Stimulated activated CD4-positive, alpha-beta T cell treated with anti-CD3 and anti-CD28 coated beads, Interleukin-15, amount 100 ng/mL, for 48 hours (primary cell): ENCODE results near the gene PALM3.
A peak's percentile ranks its signal among the peaks of the same experiment; 100 is the strongest.
"Not testable (repeated sequence)": the region's sequence is repeated elsewhere in the genome, so short reads cannot be mapped to it uniquely, and the experiment has no call there.

ENCODE experiments used
- DNase-seq, 2 donors: peaks; one replicate each; pipeline ENCODE4 v3.0.0-alpha.2; 2020; ENCODE audit warnings: low read depth in 2 of 2

The PALM3 gene

DNA sequence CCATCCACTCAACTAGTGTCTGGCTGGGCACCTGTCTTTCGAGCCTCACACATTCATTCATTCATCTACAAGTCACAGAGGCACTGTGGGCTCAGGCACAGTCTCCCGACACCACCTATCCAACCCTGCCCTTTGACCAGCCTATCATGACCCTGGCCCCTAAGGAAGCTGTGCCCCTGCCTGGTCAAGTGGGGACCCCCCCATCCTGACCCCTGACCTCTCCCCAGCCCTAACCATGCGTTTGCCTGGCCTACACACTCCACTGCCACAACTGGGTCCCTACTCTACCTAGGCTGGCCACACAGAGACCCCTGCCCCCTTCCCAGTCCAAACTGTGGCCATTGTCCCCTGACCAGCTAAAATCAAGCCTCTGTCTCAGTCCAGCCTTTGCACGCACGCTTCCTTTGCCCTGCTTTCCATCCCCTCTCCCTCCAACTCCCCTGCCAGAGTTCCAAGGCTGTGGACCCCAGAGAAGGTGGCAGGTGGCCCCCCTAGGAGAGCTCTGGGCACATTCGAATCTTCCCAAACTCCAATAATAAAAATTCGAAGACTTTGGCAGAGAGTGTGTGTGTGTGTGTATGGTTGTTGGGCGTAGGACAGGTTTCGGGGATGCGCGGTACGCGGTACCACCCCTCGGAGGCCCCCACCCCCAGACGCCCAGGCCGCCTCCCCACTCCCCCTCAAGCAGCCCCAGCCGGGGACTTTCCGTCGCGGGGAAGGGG, 30.7 kb downstream of the PALM3 start:
- no peak for DNase-seq

DNA sequence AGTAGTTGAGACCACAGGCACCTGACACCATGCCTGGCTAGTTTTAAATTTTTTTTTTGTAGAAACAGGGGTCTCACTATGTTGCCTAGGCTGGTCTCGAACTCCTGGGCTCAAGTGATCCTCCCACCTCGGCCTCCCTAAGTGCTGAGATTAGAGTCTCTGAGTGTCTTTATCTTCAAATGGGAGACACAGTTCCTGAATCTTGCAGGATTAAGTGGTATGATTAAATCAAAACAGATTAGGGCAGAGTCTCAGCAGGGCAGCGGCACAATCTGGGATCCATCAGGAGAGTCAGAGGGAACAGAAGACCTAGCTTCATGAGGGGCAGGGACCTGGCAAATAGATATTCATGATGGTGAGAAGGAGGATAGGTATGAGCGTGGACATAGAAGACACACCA, 33.0 kb downstream of the PALM3 start:
- DNase-seq: no peak

DNA sequence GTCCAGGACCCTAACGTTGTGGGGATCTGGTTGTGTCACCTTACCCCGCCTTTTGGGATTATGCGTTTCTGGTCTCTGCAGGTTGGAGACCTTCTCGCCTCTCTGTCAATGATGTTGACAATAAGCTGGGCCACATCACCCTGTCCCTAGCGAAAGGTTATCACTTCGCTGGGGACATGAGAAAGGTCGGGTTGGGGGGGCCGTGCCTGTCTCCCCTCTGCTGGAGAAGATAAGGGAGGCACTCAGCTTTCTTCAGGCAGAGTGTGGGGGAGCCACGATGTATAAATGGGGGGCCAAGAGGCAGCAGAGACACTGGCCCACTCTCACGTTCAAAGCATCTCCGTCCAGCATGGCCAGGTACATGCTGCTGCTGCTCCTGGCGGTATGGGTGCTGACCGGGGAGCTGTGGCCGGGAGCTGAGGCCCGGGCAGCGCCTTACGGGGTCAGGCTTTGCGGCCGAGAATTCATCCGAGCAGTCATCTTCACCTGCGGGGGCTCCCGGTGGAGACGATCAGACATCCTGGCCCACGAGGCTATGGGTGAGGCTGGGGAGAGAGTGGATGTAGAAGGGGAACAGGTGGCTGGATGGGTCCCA, 33.9 kb downstream of the PALM3 start, which contains the start of gene RLN3:
RLN3 (plus strand) TSS at position 293 of the 595 bp plus-strand sequence; CDS start at position 350, 57 bp downstream.
- DNase-seq: no peak

DNA sequence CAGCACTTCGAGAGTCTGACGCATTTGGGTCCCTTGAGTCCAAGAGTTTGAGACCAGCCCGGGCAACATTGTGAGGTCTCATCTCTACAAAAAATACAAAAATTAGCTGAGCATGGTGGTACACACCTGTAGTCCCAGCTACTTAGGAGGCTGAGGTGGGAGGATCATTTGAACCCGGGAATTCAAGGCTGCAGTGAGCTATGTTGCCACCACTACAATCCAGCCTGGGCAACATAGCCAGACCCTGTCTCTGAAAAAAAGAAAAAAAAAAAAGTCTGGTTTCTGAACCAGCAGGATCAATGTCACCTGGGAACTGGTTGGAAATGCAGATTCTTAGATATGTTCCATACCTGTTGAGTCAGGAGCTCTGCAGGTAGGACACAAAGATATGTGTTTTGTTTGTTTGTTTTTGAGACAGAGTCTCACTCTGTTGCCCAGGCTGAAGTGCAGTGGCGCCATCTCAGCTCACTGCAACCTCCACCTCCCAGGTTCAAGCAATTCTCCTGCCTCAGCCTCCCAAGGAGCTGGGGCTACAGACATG, 35.2 kb downstream of the PALM3 start:
- not testable (repeated sequence) for DNase-seq

DNA sequence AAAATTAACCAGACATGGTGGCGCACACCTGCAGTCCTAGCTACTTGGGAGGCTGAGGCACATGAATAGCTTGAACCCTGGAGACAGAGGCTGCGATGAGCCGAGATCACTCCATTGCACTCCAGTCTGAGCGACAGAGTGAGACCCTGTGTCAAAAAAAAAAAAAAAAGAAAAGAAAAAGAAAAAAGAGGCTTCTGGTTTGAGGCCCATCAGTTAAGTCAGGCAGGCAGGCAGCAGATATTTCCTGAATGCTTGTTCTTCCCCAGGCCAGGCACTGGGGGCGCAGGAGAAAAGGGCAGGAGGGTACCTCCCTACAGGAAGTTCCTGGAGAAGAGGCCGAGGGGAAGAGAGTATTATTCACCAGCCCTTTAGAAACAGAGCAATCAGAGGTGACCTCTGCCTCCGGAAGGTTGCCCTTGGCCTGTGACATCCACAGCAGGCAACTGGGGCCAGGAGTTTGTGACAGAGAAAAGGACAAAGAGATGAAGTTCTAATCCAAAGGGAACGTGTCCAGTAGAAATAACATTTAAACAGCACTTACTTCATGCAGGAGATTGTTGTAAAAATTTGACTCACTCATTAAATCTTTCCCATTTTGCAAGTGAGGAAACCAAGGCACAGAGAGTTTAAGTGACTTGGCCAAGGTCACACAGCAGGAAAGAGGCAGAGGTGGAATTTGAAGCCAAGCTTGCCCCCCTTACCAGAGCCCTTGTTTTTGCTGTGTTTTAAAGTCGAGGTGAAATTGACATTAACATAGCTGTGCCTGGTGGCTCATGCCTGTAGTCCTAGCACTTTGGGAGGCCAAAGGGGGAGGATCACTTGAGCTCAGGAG, 38.3 kb downstream of the PALM3 start:
- DNase-seq: no peak

DNA sequence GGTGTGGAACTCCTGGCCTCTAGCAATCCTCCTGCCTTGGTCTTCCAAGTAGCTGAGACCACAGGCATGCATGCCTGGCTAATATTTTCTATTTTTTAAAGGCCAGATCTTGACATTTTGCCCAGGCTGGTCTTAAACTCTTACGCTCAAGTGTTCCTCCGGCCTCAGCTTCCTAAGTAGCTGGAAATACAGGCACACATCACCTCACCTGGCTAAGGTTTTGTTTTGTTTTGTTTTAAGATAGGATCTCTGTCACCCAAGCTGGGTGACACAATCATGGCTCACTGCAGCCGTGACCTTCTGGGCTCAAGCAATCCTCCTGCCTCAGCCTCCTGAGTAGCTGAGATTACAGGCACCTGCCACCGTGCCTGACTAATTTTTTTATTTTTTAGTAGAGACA, 39.4 kb downstream of the PALM3 start:
- DNase-seq: no peak

DNA sequence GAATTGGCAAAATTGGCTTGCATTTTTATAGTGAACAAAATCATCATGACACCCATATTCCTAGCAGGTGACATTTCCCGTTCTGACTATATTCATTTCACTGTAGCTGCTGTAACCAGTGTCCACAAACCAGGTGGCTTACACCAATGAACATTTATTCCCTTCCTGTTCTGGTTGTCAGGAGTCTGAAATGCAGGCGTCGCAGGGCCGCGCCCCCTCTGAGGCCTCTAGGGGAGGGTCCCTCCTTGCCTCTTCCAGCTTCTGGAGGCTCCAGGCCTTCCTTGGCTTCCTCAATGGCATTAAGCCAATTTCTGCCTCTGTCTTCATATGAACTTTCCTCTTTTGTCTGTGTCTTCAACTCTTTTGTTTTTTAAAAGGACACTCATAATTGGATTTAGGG, 40.4 kb downstream of the PALM3 start:
- no peak for DNase-seq

DNA sequence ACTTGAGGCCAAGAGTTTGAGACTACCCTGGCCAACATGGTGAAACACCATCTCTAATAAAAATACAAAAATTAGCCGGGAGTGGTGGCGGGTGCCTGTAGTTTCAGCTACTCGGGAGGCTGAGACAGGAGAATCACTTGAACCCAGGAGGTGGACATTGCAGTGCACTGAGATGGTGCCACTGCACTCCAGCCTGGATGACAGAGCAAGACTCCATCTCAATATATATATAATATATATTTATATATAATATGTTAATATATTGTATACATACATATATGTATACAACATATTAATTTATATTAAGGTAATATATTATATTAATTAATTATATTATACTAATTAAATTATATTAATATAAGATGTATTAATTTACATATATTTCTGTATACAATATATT, 42.1 kb downstream of the PALM3 start:
- DNase-seq: not testable (repeated sequence)

DNA sequence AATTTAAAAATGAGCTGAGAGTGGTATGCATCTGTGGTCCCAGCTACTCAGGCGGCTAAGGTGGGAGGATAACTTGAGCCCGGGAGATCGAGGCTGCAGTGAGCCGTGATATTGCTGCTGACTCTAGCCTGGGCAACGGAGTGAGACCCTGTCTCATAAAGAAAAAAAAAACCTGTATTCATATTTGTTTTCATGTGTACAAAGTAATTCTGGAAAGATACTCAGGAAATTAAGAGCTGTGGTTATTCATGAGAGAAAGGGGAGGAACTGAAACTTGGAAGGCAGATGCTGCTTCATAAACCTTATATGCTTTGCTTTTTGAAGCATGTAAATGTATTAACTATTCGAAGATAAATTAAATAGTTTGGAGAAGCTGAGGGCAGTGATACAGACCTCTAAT, 42.8 kb downstream of the PALM3 start:
- DNase-seq: no peak

DNA sequence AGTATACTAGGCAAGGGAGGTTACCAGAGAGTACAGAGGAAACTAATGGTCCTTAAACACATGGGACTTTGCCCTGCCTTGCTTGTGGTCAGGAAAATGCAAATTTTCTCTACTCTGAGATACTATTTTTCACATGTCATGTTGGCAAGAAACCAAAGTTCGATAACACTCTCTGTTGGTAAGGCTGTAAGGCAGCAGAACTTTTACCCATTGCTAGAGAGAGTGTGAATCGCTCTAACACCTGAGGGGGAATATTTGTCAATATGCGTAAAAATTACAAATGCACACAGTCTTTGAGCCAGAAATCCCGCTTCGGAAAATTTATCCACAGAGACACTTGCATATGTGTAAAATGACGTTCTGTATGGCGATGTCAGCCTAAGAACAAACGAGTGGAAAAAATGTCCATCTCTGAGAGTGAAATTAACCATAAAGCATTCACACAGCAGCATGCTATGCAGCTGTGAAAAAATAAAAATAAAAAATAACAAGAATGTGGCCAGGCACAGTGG, 46.3 kb downstream of the PALM3 start:
- no peak for DNase-seq

DNA sequence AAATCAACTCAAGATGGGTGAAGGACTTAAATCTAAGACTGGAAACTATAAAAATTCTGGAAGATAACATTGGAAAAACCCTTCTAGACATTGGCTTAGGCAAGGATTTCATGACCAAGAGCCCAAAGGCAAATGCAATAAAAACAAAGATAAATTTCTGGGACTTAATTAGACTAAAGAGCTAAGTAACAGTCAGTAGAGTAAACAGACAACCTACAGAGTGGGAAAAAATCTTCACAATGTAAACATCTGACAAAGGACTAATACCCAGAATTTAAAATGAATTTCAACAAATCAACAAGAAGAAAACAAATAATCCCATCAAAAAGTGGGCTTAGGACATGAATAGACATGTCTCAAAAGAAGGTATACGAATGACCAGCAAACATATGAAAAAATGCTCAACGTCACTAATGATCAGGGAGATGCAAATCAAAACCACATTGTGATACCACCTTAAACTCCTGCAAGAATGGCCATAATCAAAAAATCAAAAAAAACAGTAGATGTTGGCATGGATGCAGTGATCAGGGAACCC, 49.4 kb downstream of the PALM3 start:
- no peak for DNase-seq

DNA sequence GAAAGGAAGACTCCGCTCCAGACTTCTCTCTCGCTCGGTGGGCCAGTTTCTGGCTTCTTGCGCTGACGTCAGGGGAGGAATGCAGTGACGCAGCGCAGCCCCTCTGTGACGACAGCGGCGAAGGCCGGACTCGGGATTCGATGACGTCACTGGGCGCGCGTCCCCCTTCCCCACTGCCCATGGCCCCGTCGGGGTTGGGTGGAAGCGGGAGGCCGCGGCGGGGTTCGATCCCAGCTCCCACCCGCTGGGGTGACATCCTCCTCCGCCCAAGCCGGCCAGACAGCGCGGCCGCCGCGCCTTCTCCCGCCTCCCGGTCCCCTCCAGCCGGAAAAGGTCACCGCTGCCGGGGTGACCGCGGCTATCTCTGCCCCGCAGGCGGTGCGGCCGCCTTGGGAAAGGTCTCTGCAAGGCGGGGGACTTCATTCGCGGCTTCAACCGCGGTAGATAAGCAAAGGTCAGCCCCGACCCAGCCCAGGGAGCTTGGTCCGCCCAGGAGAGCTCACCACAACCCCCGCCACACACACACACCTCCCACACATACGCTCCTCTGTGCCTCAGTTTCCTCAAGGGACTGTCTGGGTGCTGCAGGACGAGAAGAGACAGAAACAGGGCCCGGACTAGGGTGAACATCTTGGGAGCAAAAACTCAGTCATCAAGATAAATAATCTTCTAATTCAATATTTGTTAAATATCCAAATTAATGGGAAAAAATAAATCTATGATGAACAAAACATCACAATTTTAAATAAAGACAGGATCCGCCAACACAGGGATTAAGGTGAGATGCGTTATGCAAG, 54.9 kb downstream of the PALM3 start:
- DNase-seq: no peak

DNA sequence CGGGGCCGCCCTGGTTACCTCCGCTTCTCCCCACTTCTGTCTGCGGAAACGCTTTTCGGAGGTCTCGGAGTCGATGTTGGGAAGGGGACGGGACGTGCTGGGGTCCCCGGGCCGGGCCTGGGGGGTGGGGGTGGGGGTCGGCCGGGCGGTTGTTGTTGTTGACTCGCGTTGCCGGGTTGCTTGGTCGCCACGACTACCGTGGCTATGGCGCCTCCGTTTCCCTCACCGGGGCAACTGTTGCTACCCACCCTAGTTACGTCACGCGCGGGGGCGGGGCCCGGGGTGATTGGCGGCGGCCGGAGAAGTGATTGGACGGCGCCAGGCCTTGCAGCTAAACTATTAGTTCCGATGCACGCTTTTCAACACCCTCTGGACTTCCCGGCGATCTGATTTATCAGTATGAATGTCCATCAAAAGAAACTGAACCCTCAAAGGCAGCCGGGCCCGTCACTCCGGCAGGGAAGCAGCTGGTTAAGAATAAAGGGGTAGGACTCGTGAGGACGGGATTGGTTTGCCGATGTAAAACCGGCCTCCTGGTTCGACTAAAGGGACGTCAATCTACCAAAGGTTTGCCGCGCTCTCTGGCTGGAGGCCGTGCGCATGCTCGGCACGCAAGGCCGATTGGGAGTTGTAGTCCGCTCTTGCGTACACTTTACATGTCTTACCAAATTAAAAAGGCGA, 55.7 kb downstream of the PALM3 start, which contains the start of gene RFX1:
RFX1 (minus strand) TSS at position 236 of the 681 bp plus-strand sequence. CDS start 12,477 bp downstream, outside the sequence.
- peak; percentile 99 to 100 for DNase-seq

DNA sequence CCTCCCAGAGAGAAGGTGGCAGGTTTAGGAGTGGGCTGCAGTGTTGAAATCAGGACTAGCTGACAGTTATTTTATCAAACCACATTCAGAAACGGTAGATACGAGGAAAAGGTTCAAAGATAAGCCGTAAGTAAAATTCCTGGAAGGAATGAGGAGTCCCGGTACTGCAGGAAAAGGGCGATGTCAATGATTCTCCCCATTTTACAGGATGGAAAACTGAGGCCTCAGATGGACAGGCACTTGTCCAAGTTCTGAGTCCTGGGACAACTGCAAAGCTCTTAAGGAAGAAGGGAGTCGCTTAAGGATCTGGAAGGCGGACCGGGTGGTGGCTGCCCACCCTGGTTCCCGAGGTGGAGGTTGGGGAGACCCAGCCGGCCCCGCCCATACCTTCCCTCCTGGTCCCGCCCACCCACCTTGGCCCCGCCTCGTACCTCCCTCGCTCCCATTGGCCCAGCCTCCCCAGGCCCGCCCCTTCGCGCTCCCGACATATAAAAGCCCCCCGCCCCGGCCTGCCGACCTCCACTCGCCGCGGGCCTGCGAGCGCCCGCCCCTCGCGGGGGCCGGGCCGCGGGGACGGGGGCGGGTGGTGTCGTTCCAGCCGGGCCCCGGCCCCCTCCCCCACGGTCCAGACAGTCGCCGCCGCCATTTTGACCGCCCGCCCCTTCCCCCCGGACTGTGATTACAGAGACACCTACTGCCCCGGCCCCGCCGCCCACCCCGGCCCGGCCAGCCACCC, 56.4 kb downstream of the PALM3 start:
- peak; percentile 92 for DNase-seq

DNA sequence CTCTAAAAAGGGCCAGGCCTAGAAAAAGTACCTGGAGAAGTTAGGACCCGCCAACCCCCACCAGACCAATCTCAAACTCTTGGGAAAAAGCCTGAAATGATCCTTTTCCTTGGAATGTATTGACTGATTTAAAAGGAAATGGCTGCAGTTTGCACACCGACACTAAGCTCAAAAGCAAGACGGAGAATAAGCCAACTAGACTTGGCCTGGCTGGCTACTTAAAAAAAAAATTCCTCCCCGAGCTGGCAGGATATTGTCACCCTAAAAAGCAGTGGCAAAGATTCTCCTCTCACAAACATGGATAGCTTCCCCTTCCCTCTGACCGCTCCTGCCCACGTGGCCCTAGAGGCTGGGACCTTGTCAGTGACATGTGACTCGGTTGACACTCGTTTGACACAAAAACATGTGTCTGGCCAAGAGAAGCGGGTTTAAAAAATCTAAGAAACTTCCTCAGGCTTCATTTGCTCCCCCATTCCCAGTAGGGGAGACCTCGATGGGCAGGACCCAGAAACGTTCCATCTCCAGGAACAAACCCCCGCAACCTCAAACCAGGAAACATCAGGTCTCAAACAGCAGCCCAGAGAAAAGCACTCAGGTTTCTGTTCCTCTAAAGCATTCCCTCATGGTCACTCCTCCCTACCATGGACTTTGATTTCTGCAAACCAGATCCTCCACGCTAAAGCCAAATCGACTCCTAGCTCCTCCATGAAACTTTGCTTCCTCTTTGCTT, 57.1 kb downstream of the PALM3 start:
- DNase-seq: no peak
